Naive thymus-derived CD8-positive, alpha-beta T cell (primary cell): ENCODE results near the gene DIP2A. TPM values are rescaled to one million over a fixed set of nuclear protein-coding genes. Genes with fewer than 3 reads are reported as not detected.
"Not testable (repeated sequence)": the region's sequence is repeated elsewhere in the genome, so short reads cannot be mapped to it uniquely, and the experiment has no call there.

Experiments
- ATAC-seq, 2 donors: fragments of 150-1000 bp; cut with Tn5 transposase in 1 of 2; sonication (Bioruptor Pico), chemical (Tn5 transposase) in 1 of 2; 1 replicate in 1 of 2; 2 replicates in 1 of 2; pipeline ENCODE4 v1.10.0; 2021; ENCODE audit warnings: mild to moderate bottlenecking in 2 of 2, moderate library complexity in 2 of 2
- POLR2A ChIA-PET: fragments of 350-600 bp; sonication (Branson Sonifier 250); formaldehyde crosslinking; loops from one replicate; lab custom pipeline; 2021; ENCODE audit warnings: antibody characterized with exemption; lab: Charles Lee
- DNase-seq, 10 donors: peaks; one replicate each; pipeline versions ENCODE4 v3.0.0 to v3.0.0-alpha.2; 2020 to 2022
- H3K27ac Mint-ChIP-seq, 10 donors: one replicate each; pipeline ENCODE4 v1.8.0; 2020 to 2022; ENCODE audit warnings: mild to moderate bottlenecking in 10 of 10, mixed read lengths in 10 of 10, moderate library complexity in 4 of 10, inconsistent platforms in 1 of 10
- H3K27me3 Mint-ChIP-seq, 5 donors: one replicate each; pipeline ENCODE4 v1.8.0; 2021 to 2022; ENCODE audit warnings: mixed read lengths in 5 of 5
- H3K36me3 Mint-ChIP-seq, 3 donors: one replicate each; pipeline ENCODE4 v1.8.0; 2020 to 2022; ENCODE audit warnings: mixed read lengths in 3 of 3, mild to moderate bottlenecking in 2 of 3, inconsistent platforms in 1 of 3
- H3K4me1 Mint-ChIP-seq, 4 donors: one replicate each; pipeline ENCODE4 v1.8.0; 2021 to 2022; ENCODE audit warnings: mixed read lengths in 4 of 4
- H3K4me3 Mint-ChIP-seq, 10 donors: one replicate each; pipeline ENCODE4 v1.8.0; 2020 to 2022; ENCODE audit warnings: mild to moderate bottlenecking in 10 of 10, mixed read lengths in 10 of 10, moderate library complexity in 6 of 10, inconsistent platforms in 1 of 10
- H3K9me3 Mint-ChIP-seq, 9 donors: one replicate each; pipeline ENCODE4 v1.8.0; 2020 to 2022; ENCODE audit warnings: mixed read lengths in 9 of 9, mild to moderate bottlenecking in 3 of 9, inconsistent platforms in 1 of 9, moderate library complexity in 1 of 9
- polyA plus RNA-seq, 3 donors: library from polyadenylated mRNA; unstranded; fragments of 300-500 nt; fragmentation: Illumina TruSeq; gene quantifications; one replicate each; pipeline ENCODE4 v1.2.3, GENCODE V29; 2021
- total RNA-seq, 8 experiments: library from RNA in 2 of 8; stranded (reverse) in 2 of 8; gene quantifications; one replicate each; pipeline ENCODE4 v1.2.3 and lab custom pipeline; 2021 to 2026

The DIP2A gene
- total and polyA plus RNA-seq, 5 experiments from 2014 or later = 26.8 to 163 (median 33.6) TPM

DNA sequence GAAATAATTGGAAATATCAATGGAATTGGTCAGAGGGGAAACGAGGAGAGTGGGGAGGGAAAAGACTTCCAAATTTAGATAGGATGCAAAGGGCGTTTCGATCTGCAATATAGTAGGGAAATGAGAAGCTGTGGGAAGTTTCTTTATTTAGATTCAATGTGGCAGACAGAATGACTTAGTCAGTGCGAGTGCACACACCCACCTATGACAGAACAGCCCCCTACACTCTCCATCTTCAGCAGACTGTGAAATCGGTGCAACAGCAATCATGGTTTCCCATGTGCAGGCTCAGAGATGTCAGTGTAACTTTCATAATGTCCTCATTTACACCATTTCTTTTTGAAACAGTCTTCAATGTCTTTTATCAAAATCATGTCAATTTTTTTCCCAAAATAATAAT, 46.0 kb downstream of the DIP2A start:
- H3K9me3 Mint-ChIP-seq = no peaks in the 10 kb centered on the region
- peak overlapping the region in 7 of 10 donors; percentile 41 to 74 (median 61) for H3K27ac Mint-ChIP-seq
- peaks cover 5 to 53% (median 37%) of the 10 kb centered on the region in 4 donors for H3K4me1 Mint-ChIP-seq
- ATAC-seq = no peak
- no peak for DNase-seq
- POLR2A ChIA-PET = interaction anchor here (0.6 kb wide), 1 partner anchor 245 kb away, joined by 3 read pairs; no protein-coding TSS in a partner anchor
- no peak overlapping the region for H3K4me3 Mint-ChIP-seq
- peaks cover 4 to 69% (median 23%) of the 10 kb centered on the region in 3 donors for H3K36me3 Mint-ChIP-seq
- no peaks in the 10 kb centered on the region for H3K27me3 Mint-ChIP-seq

DNA sequence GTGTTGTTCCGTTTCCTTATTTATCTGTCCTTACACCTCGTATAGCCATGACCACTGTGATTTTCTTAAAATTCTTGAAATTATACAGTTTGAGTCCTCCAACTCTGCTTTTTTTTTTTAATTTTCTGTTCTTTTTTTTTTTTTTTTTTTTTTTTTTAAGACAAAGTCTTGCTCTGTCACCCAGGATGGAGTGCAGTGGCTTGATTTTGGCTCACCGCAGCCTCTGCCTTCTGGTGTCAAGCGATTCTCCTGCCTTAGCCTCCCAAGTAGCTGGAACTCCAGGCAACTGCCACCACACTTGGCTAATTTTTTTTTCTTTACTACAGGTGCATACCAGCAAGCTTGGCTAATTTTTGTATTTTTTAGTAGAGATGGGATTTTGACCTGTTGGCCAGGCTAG, 48.9 kb downstream of the DIP2A start:
- ATAC-seq (no peak), DNase-seq (no peak)
- Mint-ChIP-seq H3K4me3 (no peak overlapping the region), H3K27me3 (no peaks in the 10 kb centered on the region), H3K36me3 (peaks cover 0 to 83% (median 43%) of the 10 kb centered on the region in 3 donors), H3K4me1 (peaks cover 0 to 49% (median 20%) of the 10 kb centered on the region in 4 donors), H3K9me3 (no peaks in the 10 kb centered on the region), H3K27ac (peak overlapping the region in 3 of 10 donors; percentile 15 to 59 (median 22))
- POLR2A ChIA-PET = no interaction called here

DNA sequence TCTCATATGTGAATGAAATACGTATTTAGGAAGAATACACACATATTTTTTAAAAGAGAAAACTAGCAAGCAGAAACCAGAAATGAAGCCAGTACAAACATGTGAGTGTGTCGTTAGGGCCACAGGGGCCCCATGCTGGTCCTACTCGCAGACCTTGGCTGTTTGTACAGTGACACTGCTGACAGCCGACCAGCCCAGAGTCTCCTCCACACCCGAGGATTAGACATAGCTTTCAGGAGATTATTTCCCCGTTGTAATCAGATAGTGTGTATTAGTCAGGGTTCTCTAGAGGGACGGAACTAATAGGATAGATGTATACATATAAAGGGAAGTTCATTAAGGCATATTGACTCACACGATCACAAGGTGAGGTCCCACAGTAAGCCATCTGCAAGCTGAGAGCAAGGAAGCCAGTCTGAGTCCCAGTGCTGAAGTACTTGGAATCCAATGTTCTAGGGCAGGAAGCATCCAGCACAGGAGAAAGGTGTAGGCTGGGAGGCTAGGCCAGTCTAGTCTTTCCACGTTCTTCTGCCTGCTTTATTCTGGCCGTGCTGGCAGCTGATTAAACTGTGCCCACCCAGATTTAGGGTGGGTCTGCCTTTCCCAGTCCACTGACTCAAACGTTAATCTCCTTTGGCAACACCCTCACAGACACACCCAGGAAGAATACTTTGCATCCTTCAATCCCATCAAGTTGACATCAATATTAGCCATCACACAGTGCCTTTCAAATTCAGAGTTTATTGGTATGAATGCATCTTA, 51.2 kb downstream of the DIP2A start:
- Mint-ChIP-seq H3K36me3 (peaks cover 0 to 73% (median 39%) of the 10 kb centered on the region in 3 donors), H3K4me3 (no peak overlapping the region), H3K27ac (peak overlapping the region in 5 of 10 donors; percentile 16 to 78 (median 61)), H3K4me1 (peaks cover 0 to 41% (median 11%) of the 10 kb centered on the region in 4 donors), H3K27me3 (no peaks in the 10 kb centered on the region), H3K9me3 (no peaks in the 10 kb centered on the region)
- DNase-seq (no peak), ATAC-seq (no peak)
- POLR2A ChIA-PET = interaction anchor here (1.5 kb wide), 1 partner anchor 8 kb away, joined by 5 read pairs; no protein-coding TSS in a partner anchor

DNA sequence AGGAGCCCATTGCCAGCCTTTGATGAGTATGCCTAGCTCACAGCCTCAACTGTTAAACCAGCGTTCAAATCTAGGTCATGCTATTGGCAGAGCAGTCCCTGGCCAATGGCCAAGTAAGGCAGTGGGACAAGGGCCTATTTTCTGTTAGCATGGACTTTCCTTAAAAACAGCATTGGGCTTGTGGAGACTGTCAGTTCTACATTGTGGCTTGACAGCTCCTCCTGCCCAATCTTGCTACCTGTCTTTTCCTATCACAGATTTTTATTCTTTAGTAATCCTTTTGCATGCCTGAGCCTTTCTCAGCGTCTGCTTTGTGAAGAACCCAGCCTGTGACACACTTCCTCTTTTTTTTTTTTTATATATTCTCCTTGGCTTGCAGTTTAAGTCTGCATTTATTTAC, 56.4 kb downstream of the DIP2A start:
- Mint-ChIP-seq H3K27ac (peak overlapping the region; percentile 72 to 91 (median 85)), H3K36me3 (peaks cover 0 to 68% (median 51%) of the 10 kb centered on the region in 3 donors), H3K27me3 (no peaks in the 10 kb centered on the region)

DNA sequence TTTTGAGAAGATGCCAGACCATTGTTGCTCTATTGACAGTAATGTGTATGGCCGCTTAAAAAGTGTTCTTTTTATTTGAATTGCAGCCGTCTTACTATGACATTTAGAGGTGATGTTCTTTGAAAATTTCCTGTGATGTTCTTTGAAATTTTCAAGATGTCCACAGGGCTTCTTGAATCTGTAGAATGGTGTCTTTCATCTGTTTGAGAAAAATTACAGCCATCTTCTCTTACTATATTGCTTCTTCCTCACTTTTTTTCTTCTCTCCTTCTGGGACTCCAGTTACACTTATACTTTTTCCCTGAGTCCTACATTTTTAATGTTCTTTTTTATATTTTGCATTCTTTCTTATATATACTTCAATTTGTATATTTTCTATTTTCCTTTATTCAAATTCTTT, 57.4 kb downstream of the DIP2A start:
- ATAC-seq = no peak
- H3K27ac Mint-ChIP-seq = peak overlapping the region; percentile 48 to 91 (median 80)
- POLR2A ChIA-PET = interaction anchor here (0.7 to 1.4 kb wide), 3 partner anchors 12 to 178 kb away, joined by 3 to 5 read pairs (median 3); no protein-coding TSS in a partner anchor
- H3K4me3 Mint-ChIP-seq = peak overlapping the region in 4 of 10 donors; percentile 20 to 48 (median 38)
- peaks cover 0 to 70% (median 50%) of the 10 kb centered on the region in 3 donors for H3K36me3 Mint-ChIP-seq
- peaks cover 0 to 4% (median 0%) of the 10 kb centered on the region in 9 donors for H3K9me3 Mint-ChIP-seq
- H3K27me3 Mint-ChIP-seq = no peaks in the 10 kb centered on the region
- no peak for DNase-seq
- H3K4me1 Mint-ChIP-seq = peaks cover 2 to 60% (median 37%) of the 10 kb centered on the region in 4 donors

More for the DNA sequence above, 56.4 kb downstream of the DIP2A start:
- ATAC-seq = peak in 1 of 2 donors; percentile 68
- Mint-ChIP-seq H3K9me3 (peaks cover 0 to 4% (median 0%) of the 10 kb centered on the region in 9 donors), H3K4me1 (peaks cover 2 to 59% (median 37%) of the 10 kb centered on the region in 4 donors), H3K4me3 (peak overlapping the region in 7 of 10 donors; percentile 22 to 51 (median 32))
- POLR2A ChIA-PET = interaction anchor here (0.6 to 1.4 kb wide), 6 partner anchors 8 to 219 kb away, joined by 3 to 5 read pairs (median 4); no protein-coding TSS in a partner anchor
- DNase-seq = peak in 3 of 10 donors; percentile 15 to 32 (median 27)

DNA sequence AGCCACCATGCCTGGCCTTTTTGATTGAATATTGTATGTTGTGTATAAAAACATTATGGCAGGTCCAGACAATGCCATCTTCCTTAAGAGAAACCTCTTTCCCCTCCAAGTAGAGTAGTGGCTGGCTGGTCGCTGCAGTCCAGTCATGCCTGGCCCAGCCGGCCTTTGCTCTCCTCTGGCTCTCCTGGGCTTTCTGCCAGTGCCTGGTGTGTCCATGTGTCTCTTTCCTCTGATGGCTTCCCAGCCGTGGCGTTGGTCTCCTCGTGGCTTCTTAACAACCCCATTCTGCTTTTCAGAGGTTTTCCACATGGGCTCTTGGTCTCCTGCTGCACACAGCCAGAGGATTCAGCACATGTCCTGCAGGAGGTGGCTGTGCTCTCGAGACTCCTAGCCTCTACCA, 58.7 kb downstream of the DIP2A start:
- POLR2A ChIA-PET = interaction anchor here (0.6 kb wide), 1 partner anchor 140 kb away, joined by 5 read pairs; no protein-coding TSS in a partner anchor
- ATAC-seq = no peak

DNA sequence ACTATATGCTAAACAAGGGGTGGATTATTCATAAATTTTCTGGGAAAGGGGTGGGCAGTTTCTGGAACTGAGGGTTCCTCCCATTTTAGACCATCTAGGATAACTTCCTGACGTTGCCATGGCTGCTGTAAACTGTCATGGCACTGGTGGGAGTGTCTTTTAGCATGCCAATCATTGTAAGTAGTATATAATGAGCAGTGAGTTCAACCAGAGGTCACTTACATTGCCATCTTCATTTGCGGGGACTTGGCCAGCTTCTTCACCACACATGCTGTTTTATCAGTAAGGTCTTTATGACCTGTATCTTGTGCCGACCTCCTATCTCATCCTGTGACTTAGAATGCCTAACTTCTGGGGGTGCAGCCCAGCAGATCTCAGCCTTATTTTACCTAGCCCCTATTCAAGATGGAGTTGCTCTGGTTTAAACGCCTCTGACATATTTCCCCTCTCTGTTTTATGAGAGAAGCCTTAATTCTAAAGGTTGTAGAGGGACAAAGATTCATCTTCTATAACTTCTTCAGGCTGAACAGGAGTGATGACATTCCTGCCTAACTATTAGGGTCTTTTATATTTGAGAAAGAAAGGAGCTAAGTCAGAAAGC, 60.4 kb downstream of the DIP2A start:
- no peaks in the 10 kb centered on the region for H3K27me3 Mint-ChIP-seq
- no peak overlapping the region for H3K4me3 Mint-ChIP-seq
- POLR2A ChIA-PET = no interaction called here
- H3K4me1 Mint-ChIP-seq = peaks cover 2 to 51% (median 32%) of the 10 kb centered on the region in 4 donors
- peaks cover 0 to 4% (median 0%) of the 10 kb centered on the region in 9 donors for H3K9me3 Mint-ChIP-seq
- ATAC-seq (no peak), DNase-seq (no peak)
- H3K27ac Mint-ChIP-seq = peak overlapping the region in 5 of 10 donors; percentile 6 to 61 (median 23)
- H3K36me3 Mint-ChIP-seq = peaks cover 0 to 63% (median 47%) of the 10 kb centered on the region in 3 donors

More for the DNA sequence above, 58.7 kb downstream of the DIP2A start:
- Mint-ChIP-seq H3K4me3 (peak overlapping the region in 1 of 10 donors; percentile 30), H3K27me3 (no peaks in the 10 kb centered on the region), H3K4me1 (peaks cover 2 to 55% (median 38%) of the 10 kb centered on the region in 4 donors), H3K27ac (peak overlapping the region in 8 of 10 donors; percentile 14 to 85 (median 68)), H3K36me3 (peaks cover 0 to 70% (median 46%) of the 10 kb centered on the region in 3 donors), H3K9me3 (peaks cover 0 to 4% (median 0%) of the 10 kb centered on the region in 9 donors)
- DNase-seq = no peak

DNA sequence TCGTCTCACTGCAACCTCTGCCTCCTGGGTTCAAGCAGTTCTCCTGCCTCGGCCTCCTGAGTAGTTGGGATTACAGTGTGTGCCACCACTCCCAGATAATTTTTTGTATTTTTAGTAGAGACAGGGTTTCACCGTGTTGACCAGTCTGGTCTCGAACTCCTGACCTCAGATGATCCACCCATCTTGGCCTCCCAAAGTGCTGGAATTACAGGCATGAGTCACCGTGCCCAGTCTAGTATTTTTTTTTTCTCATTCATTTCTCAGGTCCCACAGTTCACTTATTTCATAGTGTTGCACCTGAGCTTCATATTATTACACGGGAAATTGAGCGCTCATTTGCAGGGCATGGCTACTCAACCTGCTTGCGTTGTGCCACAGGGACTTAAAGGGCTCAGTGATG, 68.7 kb downstream of the DIP2A start:
- Mint-ChIP-seq H3K4me1 (peaks cover 19 to 70% (median 56%) of the 10 kb centered on the region in 4 donors), H3K27ac (peak overlapping the region in 7 of 10 donors; percentile 18 to 90 (median 81)), H3K36me3 (peaks cover 5 to 38% (median 30%) of the 10 kb centered on the region in 3 donors), H3K4me3 (peak overlapping the region in 4 of 10 donors; percentile 5 to 43 (median 17))
- POLR2A ChIA-PET = interaction anchor here (0.8 to 0.9 kb wide), 2 partner anchors 12 to 129 kb away, joined by 3 to 6 read pairs; no protein-coding TSS in a partner anchor
- H3K9me3 Mint-ChIP-seq, DNase-seq, H3K27me3 Mint-ChIP-seq, ATAC-seq: not testable (repeated sequence)

DNA sequence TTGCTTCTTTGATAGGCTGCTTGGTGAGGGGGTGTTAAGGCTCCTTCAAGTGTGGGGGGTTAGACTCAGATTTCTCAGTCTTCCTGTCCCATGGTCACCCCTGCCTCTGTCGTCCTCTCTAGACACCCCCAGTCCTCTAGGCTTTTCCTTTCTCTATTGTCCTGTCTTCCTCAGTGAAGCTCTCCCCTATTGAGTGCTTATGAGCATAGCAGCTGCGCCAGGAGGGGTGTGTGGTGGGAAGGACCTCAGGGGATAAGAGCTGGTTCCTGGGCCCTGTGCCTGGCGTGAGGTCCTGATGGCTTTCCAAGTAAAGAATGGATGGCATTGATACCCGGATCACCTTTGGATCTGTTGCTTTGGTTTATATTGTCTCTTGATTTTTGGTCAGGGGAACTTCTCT, 69.1 kb downstream of the DIP2A start:
- no peak for DNase-seq
- peak overlapping the region in 8 of 10 donors; percentile 6 to 90 (median 75) for H3K27ac Mint-ChIP-seq
- no peaks in the 10 kb centered on the region for H3K9me3 Mint-ChIP-seq
- H3K27me3 Mint-ChIP-seq = no peaks in the 10 kb centered on the region
- POLR2A ChIA-PET = interaction anchor here (0.7 to 0.9 kb wide), 3 partner anchors 13 to 129 kb away, joined by 3 to 6 read pairs (median 4); no protein-coding TSS in a partner anchor
- peak overlapping the region in 4 of 10 donors; percentile 5 to 43 (median 17) for H3K4me3 Mint-ChIP-seq
- H3K4me1 Mint-ChIP-seq = peaks cover 19 to 73% (median 59%) of the 10 kb centered on the region in 4 donors
- peaks cover 5 to 36% (median 31%) of the 10 kb centered on the region in 3 donors for H3K36me3 Mint-ChIP-seq
- no peak for ATAC-seq

DNA sequence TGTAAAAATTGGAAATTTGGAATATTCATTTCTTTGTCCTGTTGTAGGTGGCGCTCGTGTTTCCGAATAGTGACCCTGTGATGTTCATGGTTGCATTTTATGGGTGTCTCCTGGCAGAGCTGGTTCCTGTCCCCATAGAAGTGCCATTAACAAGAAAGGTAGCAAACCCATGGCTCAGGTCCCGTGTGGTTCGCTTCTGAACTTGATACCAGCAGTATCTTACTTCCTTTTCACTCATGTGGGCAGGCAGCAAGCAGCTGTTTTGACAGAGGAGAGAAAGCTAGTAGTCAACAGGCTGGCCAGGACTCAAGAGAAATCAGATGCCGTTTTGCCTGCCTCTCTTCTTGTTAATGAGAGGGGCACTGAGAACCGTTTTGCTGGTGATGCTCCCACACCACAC, 73.4 kb downstream of the DIP2A start:
- POLR2A ChIA-PET = interaction anchor here (0.7 to 4.8 kb wide), 23 partner anchors 10 to 125 kb away, joined by 3 to 83 read pairs (median 4); partner anchors contain the start of genes PRMT2 and S100B
- Mint-ChIP-seq H3K27me3 (no peaks in the 10 kb centered on the region), H3K9me3 (no peaks in the 10 kb centered on the region), H3K36me3 (peaks cover 5 to 43% (median 33%) of the 10 kb centered on the region in 3 donors), H3K27ac (peak overlapping the region; percentile 82 to 96 (median 92)), H3K4me1 (peaks cover 22 to 81% (median 69%) of the 10 kb centered on the region in 4 donors), H3K4me3 (peak overlapping the region in 9 of 10 donors; percentile 53 to 83 (median 66))
- peak; percentile 98 for ATAC-seq
- peak in 9 of 10 donors; percentile 23 to 81 (median 64) for DNase-seq

DNA sequence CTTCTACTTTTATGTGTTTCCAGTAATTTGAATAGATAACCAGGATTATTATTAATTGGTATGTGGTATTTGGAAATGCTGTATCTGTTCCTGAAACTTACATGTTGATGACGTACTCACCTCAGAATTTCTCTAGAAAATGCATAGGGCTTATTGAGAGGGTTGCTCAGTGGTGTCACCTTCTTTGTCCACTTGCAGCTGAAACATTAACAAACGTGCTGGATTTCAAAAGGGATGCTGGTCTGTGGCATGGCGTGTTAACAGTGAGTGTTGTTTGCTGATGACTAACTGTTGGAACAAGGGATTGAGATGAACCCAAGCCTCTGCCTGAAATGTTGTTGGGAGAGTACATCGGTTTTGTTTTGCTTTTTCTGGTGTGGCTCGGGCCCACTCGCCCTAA, 78.3 kb downstream of the DIP2A start:
- Mint-ChIP-seq H3K36me3 (peaks cover 5 to 71% (median 53%) of the 10 kb centered on the region in 3 donors), H3K4me1 (peaks cover 9 to 93% (median 83%) of the 10 kb centered on the region in 4 donors), H3K27me3 (no peaks in the 10 kb centered on the region), H3K4me3 (peak overlapping the region in 3 of 10 donors; percentile 32 to 50 (median 40)), H3K9me3 (no peaks in the 10 kb centered on the region), H3K27ac (peak overlapping the region; percentile 28 to 94 (median 86))
- DNase-seq (no peak), ATAC-seq (no peak)
- POLR2A ChIA-PET = interaction anchor here (1.6 to 4.9 kb wide), 3 partner anchors 13 to 48 kb away, joined by 3 to 37 read pairs (median 3); no protein-coding TSS in a partner anchor
